Astrocyte of the spinal cord (primary cell): ENCODE results near the gene ZNF678.
"Not testable (repeated sequence)": the region's sequence is repeated elsewhere in the genome, so short reads cannot be mapped to it uniquely, and the experiment has no call there.

Experiments used
- DNase-seq: peaks from one replicate; pipeline ENCODE4 v3.0.0; 2011; ENCODE audit warnings: low read depth, low spot score
- H3K4me3 ChIP-seq: 2 replicates; pipeline ENCODE4 v1.5.1; 2011; ENCODE audit warnings: low read depth, mild to moderate bottlenecking, low read length, moderate library complexity
- CTCF ChIP-seq: IDR thresholded peaks from 2 replicates; pipeline ENCODE4 v1.5.1; 2012; ENCODE audit warnings: low read depth, mild to moderate bottlenecking, low read length, inconsistent platforms
- in situ Hi-C: cut with HindIII; loops from 2 replicates; pipeline ENCODE4 v1.10.0; 2017; ENCODE audit warnings: low sequenced_read_pairs

Gene ZNF678

GRCh38 chr1:227603327-227603726 lies 40.0 kb downstream of the ZNF678 start:
- in situ Hi-C loops, result no loop called here
- DNase-seq, result no peak
- no peak for TF ChIP-seq CTCF
- no peak overlapping the region for H3K4me3 ChIP-seq

GRCh38 chr1:227604446-227604845 lies 41.1 kb downstream of the ZNF678 start:
- in situ Hi-C loops, result no loop called here
- no peak overlapping the region for H3K4me3 ChIP-seq
- no peak for DNase-seq
- no peak for TF ChIP-seq CTCF

- in situ Hi-C loops, H3K4me3 ChIP-seq, DNase-seq: not testable (repeated sequence)
These were observed 42.9 kb downstream of the ZNF678 start for GRCh38 chr1:227606271-227606670.

GRCh38 chr1:227607336-227607898 lies 44.1 kb downstream of the ZNF678 start:
- TF ChIP-seq CTCF, result no peak
- no peak for DNase-seq
- in situ Hi-C loops, result no loop called here
- no peak overlapping the region for H3K4me3 ChIP-seq

GRCh38 chr1:227612658-227613057 lies 49.3 kb downstream of the ZNF678 start:
- TF ChIP-seq CTCF, result no peak
- no peak for DNase-seq
- no peak overlapping the region for H3K4me3 ChIP-seq
- in situ Hi-C loops, result no loop called here

GRCh38 chr1:227613526-227613925 lies 50.2 kb downstream of the ZNF678 start:
- no peak for TF ChIP-seq CTCF
- no peak overlapping the region for H3K4me3 ChIP-seq
- in situ Hi-C loops, result no loop called here
- no peak for DNase-seq

GRCh38 chr1:227621211-227621610 lies 57.9 kb downstream of the ZNF678 start:
- no peak overlapping the region for H3K4me3 ChIP-seq
- no peak for DNase-seq
- in situ Hi-C loops, result no loop called here
- TF ChIP-seq CTCF, result no peak
